GM13976 (cell line): Measurements from ENCODE around the gene SLC39A10.

Experiments used
- DNase-seq: peaks from one replicate; pipeline ENCODE4 v3.0.0; 2012; ENCODE audit warnings: low spot score
- in situ Hi-C: fragments of 300-500 bp; cut with MboI; formaldehyde crosslinking; loops from one replicate; pipeline ENCODE4 v1.12.0; 2022; ENCODE audit warnings: low sequenced_read_pairs, mixed read lengths, inconsistent platforms; ENCODE audit not compliant: unreplicated experiment
- TF ChIP-seq, protein P1 (sequence below): IDR thresholded peaks from 2 replicates; pipeline ENCODE4 v1.5.1; 2012; ENCODE audit warnings: borderline replicate concordance, mild to moderate bottlenecking; ENCODE audit not compliant: insufficient read depth; ENCODE audit errors: extremely low read depth, missing control alignments, control extremely low read depth

Gene SLC39A10

DNA sequence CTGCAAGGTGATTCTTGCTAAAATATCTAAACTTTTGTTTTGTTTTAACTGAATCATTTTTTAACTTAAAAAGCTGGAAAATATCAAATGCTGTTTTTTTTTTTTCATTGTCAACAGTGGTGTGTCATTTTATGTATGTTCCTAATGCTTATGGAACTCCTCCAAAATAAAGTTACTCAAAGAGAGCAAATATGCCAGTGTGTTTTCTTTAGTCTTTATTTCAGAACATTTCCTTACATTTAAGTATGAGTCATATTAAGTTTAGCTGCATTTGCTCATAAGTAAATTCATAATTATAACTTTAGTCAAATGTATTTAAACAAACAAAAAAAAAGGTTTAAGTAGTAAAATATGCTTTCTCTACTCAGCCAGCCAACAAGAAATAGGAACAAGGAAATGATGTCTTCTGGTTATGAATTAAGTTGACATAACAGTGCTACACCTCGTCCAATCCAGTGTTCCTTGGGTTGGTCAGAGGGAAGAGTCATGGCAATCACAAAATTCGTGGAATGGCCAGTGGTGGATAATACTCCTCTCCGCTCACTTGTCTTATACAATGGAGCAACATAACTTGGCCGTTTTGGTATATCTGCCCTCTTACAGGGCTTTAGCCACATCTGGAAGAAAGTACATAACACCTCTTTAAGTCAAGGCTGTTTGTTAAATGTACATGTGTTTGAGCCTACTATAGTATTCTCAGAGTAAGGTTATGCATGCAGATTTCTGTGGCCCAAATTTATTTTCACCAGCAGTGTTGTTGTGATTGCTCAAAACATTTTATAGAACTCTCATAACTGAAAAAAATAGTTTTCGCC, 80.7 kb downstream of the SLC39A10 start:
- TF ChIP-seq, protein P1, sequence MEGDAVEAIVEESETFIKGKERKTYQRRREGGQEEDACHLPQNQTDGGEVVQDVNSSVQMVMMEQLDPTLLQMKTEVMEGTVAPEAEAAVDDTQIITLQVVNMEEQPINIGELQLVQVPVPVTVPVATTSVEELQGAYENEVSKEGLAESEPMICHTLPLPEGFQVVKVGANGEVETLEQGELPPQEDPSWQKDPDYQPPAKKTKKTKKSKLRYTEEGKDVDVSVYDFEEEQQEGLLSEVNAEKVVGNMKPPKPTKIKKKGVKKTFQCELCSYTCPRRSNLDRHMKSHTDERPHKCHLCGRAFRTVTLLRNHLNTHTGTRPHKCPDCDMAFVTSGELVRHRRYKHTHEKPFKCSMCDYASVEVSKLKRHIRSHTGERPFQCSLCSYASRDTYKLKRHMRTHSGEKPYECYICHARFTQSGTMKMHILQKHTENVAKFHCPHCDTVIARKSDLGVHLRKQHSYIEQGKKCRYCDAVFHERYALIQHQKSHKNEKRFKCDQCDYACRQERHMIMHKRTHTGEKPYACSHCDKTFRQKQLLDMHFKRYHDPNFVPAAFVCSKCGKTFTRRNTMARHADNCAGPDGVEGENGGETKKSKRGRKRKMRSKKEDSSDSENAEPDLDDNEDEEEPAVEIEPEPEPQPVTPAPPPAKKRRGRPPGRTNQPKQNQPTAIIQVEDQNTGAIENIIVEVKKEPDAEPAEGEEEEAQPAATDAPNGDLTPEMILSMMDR = no peak
- in situ Hi-C loops = no loop called here
- DNase-seq = no peak

DNA sequence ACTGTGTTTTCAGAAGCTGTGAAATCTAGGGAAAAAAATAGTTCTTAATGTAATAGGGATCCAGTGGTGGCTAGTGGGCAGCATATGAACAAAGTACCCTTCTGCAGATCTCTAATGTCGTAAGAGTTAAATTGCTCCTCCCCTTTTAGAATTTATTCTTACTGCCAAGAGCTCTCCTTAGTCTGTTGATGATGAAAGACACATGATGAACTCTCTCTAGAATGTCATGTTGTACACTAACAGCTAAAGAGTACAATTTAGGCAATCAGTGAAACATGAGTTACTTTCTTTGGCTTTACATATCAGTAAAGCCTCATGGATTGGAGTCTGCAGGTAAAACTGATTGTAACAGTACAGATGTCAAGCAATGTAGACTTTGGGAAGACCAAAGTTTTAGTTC, 84.2 kb downstream of the SLC39A10 start:
- DNase-seq = no peak
- TF ChIP-seq, protein P1 = no peak
- in situ Hi-C loops = no loop called here

DNA sequence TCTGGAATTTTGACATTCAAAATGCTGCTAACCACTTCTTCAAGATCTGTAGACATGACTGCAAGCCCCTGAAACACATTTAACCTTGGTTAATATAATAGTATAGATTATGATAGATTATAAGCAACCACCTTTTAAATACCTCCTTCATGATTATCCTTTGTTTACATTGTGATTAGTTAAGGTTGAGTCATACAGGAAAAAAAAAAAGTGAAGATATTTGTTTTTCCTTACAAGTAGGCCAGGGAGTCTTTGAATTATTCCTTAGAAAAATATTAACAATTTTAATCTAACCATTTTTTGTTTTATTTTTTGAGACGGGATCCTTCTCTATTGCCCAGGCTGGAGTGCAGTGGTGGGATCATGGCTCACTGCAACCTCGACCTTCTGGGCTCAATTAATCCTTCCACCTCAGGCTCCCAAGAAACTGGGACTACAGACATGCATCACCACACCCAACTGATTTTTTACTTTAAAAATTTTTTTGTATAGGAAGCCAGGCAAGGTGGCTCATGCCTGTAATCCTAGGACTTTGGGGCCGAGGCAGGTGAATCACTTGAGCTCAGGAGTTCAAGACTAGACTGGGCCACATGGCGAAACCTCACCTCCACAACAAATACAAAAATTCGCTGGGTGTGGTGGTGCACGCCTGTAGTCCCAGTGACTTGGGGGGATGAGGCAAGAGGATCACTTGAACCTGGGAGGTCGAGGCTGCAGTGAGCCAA, 99.4 kb downstream of the SLC39A10 start:
- in situ Hi-C loops = no loop called here
- TF ChIP-seq, protein P1 = no peak
- DNase-seq = no peak

DNA sequence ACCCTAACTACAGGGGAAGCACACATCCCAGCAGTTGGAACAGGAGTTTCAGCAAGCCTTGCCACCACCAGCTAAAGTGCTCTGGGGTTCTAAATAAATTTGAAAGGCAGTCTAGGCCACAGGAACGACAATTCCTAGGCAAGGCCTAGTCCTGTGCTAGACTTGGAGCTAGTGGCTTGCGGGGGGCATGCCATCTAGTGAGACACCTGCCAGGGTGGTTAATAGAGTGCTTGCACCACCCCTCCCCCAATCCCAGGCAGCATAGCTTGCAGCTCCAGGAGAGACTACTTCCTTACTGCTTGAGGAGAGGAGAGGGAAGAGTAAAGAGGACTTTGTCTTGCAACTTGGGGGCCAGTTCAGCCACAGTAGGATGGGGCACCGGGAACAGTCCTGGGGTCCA, 101.8 kb downstream of the SLC39A10 start:
- TF ChIP-seq, protein P1 = no peak
- DNase-seq = no peak
- in situ Hi-C loops = no loop called here

DNA sequence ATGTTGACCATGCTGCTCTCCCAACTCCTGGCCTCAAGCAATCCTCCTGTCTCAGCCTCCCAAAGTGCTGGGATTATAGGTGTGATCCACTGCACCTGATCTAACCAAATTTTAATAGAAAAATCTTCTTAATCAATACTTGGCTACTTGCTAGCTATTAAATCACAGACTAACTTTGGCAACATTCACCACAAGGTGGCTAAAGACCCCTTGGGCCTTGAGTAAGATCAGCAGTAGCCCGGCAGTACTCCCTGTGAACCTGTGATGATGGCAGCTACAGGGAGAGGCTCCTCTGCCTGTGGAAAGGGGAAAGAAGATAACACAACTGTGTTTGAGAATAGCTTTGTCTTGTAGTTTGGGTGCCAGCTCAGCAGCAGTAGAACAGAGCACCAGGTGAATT, 102.9 kb downstream of the SLC39A10 start:
- TF ChIP-seq, protein P1 = no peak
- in situ Hi-C loops = no loop called here
- DNase-seq = no peak

DNA sequence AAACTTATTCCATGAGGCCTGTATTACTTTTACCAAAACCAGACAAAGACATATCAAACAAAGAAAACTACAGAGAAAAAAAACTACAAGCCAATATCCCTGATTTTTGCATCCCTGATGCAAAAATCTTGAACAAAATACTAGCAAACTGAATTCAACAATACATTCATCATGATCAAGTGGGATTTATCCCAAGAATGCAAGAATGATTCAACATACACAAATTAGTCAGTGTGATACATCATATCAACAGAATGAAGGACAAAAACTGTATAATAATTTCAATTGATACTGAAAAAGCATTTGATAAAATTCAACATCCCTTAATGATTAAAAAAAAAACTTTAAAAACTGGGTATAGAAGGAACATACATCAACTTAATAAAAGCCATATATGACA, 106.8 kb downstream of the SLC39A10 start:
- DNase-seq = no peak
- in situ Hi-C loops = no loop called here
- TF ChIP-seq, protein P1 = no peak
